Left hindlimb (tissue), 1 donor: ENCODE data around the gene RECK.
"Not testable (repeated sequence)": the region's sequence is repeated elsewhere in the genome, so short reads cannot be mapped to it uniquely, and the experiment has no call there.

Experiments used
- DNase-seq: peaks from one replicate; pipeline ENCODE4 v3.0.0-alpha.2; 2018

Gene RECK, protein sequence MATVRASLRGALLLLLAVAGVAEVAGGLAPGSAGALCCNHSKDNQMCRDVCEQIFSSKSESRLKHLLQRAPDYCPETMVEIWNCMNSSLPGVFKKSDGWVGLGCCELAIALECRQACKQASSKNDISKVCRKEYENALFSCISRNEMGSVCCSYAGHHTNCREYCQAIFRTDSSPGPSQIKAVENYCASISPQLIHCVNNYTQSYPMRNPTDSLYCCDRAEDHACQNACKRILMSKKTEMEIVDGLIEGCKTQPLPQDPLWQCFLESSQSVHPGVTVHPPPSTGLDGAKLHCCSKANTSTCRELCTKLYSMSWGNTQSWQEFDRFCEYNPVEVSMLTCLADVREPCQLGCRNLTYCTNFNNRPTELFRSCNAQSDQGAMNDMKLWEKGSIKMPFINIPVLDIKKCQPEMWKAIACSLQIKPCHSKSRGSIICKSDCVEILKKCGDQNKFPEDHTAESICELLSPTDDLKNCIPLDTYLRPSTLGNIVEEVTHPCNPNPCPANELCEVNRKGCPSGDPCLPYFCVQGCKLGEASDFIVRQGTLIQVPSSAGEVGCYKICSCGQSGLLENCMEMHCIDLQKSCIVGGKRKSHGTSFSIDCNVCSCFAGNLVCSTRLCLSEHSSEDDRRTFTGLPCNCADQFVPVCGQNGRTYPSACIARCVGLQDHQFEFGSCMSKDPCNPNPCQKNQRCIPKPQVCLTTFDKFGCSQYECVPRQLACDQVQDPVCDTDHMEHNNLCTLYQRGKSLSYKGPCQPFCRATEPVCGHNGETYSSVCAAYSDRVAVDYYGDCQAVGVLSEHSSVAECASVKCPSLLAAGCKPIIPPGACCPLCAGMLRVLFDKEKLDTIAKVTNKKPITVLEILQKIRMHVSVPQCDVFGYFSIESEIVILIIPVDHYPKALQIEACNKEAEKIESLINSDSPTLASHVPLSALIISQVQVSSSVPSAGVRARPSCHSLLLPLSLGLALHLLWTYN

DNA sequence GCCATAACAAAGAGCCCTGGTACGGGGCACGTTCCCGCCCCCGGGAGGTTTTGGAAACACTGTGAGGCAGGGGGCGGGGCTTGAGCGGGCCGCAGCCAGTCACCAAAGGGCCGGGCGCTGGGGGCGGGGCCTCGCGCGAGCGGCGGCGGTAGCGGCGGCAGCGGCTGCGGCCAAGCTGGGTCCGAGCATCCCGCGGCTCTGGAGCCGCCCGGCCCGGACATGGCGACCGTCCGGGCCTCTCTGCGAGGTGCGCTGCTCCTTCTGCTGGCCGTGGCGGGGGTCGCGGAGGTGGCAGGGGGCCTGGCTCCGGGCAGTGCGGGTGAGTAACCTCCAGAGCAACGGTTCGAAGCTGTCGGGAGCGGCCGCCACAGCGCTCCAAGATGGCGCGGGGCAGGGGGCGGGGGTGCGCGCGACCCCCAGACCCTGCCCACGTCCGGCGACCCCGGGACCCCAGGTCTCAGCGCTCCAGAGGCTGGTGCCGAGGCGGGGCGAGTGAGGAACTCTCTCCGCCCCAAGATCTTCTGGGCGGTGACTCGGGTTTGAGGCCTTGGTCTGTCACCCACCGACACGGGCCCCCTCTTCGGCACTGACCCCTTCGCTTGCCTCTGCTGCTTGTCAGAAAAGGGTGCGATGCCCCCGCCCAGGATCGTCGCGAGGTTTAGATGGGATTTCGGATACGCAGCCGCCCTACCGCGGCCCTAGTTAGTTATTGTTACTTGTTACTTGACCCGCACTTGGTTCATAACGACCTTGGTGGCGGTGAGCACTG lies at the start of gene RECK:
RECK (plus strand) TSS at position 134 of the 769 bp plus-strand sequence; CDS start at position 220, 86 bp downstream.
- DNase-seq: peak; percentile 86

GRCh38 chr9:35990155-35990554 lies 46.6 kb upstream of the RECK start:
- DNase-seq: no peak

DNA sequence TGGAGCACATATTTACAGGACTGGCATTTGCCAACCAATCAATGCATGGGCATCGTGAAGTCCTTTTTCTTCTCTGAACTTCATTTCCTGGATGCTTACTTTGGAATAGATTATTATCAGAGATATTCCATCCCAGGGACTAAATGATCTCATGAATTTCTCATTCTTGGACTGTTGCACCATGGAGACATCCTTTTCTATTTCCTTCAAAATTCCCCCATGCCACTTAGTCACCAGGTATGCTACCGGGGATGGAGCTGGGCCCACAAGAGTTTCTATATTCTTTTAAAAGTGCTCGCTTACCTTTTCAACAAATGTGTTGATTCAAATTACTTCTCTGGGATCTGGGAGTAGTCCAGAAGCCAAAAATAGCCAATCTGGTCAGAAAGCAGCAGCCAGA lies 43.6 kb upstream of the RECK start:
- DNase-seq: not testable (repeated sequence)

GRCh38 chr9:35993976-35994720 lies 42.6 kb upstream of the RECK start:
- no peak for DNase-seq

- no peak for DNase-seq
Observed at GRCh38 chr9:35994959-35995358, 41.8 kb upstream of the RECK start.

- DNase-seq: no peak
Observed at GRCh38 chr9:35996358-35996970, 40.2 kb upstream of the RECK start.

DNA sequence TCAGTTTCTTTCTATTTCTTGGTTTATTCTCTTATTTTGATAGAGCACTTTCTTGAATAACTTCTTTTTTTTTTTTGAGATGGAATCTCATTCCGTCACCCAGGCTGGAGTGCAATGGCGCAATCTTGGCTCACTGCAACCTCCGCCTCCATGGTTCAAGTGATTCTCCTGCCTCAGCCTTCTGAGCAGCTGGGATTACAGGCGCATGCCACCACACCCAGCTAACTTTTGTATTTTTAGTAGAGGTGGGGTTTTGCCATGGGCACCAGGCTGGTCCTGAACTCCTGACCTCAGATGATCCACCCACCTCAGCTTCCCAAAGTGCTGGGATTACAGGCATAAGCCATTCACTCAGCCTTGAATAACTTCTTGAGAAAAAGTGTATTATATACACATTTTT lies 39.7 kb upstream of the RECK start:
- not testable (repeated sequence) for DNase-seq

DNA sequence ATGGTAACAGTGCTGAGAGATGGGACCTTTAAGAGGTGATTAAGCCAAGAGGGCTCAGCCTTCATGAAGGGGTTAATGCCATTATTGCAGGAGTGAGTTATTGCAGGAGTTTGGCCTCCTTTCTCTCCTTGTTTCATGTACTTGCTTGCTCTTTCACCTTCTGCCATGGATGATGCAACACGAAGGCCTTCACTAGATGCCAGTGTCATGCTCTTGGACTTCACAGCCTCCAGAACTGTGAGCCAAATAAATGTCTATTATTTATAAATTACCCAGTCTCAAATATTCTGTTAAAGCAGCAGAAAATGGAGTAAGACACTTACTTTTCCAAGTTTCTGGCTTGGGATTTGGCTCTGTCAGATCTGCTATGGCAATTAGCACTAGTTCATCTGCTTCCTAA lies 38.4 kb upstream of the RECK start:
- no peak for DNase-seq

DNA sequence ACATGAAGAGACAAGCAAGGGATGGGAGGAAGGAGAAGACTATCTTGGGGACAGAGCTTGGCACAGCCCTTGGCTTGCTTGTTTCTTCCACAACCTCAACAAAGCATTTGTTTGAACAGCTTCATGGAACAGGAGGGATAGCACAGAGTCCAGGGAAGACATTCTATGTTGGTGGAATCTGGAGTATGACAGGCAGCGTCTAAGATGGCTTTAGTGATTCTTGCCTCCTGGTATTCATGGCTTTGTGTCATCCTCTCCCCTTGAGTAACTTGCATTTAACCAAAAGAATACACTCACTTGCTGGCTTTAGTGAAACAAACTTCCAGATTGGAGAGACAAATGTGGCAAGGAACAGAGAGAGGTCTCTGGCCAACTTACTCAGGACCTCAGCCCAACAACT lies 30.8 kb upstream of the RECK start:
- DNase-seq: no peak

DNA sequence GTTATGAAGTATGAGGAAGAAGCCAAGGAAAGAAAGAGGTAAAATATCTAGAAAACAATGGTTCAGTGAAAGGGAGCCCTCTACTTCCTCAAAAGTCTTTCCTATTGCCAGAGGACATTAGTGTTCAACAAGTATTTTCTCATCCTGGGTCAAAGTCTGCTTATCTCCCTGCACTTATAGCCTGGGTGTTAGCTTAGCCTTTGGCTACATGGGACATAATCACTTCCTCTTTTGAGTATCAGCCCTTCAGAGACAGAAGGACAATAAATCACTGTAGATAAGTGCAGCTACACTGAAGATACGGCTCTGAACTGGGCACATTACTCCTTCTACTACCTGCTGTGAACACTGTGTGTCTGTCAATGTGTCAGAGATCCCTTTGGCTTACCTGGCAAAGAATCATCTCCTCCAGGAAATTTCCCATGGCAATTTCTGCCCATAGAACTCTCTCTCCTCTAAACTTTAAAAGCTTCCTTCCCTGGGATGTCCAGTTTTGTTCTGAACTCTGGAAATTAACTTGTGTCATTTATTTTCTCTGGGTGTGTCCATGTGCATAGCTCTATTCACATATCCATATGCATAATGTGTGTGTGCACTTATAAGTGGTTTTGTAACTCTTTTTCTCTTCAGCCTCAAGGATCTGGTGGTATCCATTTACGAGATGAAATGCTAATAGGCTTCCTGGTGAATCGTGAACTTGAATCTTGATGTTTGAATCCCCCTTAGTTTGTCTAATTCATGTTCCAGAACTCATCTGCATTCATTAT lies 30.0 kb upstream of the RECK start:
- no peak for DNase-seq

GRCh38 chr9:36007316-36007708 lies 29.4 kb upstream of the RECK start:
- DNase-seq: no peak

DNA sequence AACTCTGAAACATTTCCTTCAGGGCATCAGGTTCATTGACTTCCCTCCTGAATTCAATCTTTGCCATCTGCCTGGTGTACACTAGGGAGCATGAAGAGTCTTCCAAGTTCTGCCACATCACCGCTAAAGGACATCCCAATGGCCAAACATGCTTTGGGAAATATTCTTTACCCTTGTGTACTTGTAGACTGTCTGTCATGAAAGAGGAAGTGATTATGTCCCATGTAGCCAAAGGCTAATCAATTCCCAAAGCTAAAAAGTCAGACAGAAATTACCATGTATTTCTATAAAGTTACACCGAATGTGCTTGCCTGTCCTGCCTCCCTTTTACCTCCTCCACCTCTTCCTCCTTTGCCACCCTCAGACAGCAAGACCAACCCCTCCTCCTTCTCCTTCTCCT lies 28.9 kb upstream of the RECK start:
- DNase-seq: no peak

GRCh38 chr9:36008774-36009300 lies 27.9 kb upstream of the RECK start:
- no peak for DNase-seq

DNA sequence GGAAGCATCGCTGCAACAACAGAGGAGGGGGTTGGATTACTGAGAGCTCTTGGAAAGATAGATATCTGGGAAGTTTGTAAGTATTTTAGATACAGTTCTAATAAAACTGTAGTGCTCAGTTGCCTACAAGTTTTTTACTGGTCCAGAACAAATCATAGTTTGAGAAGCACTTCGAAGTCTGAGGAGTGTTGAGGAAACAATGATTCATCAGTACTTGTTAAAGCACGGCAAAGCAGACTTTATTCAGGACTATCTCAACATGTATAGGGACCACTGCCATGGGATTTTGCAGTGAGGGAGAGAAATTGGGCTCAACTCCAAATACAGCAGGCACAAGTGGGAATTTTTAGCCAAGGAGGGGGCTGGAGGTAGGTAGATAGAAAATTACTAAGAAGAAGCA lies 25.3 kb upstream of the RECK start:
- DNase-seq: no peak

GRCh38 chr9:36017278-36017677 lies 19.4 kb upstream of the RECK start:
- DNase-seq: no peak

DNA sequence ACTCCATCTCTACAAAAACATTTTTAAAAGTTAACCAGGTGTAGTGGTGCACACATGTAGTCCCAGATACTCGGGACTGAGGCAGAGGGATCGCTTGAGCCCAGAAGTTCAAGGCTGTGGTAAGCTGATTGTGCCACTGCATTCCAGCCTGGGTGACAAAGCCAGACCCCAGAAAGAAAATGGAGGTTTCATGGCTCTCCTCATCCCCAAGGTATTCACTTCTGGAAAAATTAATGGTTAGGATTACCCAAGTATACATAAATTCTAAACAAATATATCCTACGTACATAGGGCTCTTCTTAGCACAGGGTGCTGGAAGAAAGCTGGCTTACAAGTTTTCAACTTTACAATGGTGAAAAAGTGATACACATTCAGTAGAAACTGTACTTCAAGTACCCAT lies 18.6 kb upstream of the RECK start:
- no peak for DNase-seq

DNA sequence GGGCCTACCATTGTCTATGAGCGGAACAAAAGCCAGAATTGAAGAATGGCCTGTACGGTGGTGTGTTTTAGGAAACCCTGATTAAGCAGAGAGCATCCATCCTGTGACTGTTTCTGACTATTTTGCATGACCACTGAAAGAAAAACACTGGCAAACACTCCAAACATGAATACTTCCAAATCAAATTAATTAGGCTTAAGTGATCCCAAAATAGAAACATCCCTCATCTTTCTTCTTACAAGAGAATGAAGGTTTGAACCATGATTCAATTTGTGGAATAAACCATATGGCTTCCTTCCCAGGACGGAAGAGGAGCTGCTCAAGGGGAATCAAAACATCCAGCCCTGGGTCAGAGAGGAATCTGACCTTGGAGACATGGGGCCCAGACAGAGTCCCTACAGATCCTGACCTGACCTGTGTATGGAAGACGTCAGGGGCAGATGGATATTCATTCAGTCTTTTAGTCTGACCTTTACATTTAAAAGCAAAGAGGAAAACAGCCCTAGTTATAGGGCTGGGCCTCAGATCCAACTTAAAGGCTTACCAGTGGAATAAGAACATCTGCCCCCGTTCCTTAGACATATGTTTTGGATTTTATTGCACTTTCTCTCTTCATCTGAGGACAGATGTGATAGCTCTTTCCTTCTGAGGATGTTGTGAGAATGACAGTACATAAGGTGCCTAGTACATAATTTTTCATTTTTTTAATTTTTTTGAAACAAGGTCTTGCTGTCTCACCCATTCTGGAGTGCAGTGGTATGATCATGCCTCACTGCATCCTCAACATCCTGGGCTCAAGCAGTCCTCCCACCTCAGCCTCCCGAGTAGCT lies 17.6 kb upstream of the RECK start:
- no peak for DNase-seq

GRCh38 chr9:36021968-36022367 lies 14.7 kb upstream of the RECK start:
- DNase-seq: no peak

GRCh38 chr9:36023260-36024048 lies 13.3 kb upstream of the RECK start:
- DNase-seq: peak; percentile 59
